Measurements from ENCODE around the gene NAV2.

DNA sequence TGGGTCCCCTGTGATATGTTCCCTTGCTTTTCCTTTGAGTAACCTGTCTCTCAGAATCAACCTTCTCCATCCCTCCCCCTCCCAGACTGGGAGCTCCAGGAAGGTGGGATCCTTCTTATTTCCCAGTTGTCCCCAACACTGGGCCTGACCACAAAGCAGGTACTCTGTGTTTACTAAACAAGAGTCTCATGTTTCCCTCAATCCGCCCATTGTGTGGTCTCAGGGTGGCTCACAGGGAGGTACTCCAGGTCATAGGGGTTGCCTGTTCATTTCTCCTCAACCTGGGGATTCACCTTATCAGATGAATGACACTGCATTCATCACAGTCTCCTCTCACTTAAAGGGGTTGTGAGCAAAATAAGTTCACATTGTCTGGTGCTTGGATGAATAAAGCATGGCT, 26.4 kb upstream of the NAV2 start:
- TF ChIP-seq POLR2A (IDR thresholded peaks at IDR 0.05) (no peak), CTCF (IDR thresholded peaks at IDR 0.05) (no peak)

Data from testis (tissue), 2 donors.